MV-4-11 (cell line): Measurements from ENCODE around the gene MAB21L2.

Experiments
- DNase-seq: peaks from one replicate; lab custom pipeline; 2025; lab: John Stamatoyannopoulos, UW

The MAB21L2 gene

DNA sequence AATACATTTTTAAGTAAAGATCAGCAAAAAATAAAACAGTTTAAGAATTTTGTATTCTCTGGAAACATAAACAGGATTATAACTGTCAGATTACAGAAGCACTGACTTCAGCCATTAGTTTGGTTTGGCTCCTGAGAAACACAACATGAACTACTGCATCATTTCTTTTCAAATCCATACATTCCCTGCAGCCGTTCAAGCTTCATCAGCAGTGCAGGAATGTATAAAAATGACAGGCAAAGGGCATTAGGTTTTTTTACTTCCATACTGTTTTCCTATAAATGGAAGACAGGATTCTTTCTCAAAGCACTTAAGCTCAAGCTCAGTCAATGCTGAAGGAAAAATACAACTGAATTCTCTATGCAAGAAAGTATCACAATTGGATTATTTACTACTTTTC, 4.2 kb upstream of the MAB21L2 start:
- DNase-seq = no peak

DNA sequence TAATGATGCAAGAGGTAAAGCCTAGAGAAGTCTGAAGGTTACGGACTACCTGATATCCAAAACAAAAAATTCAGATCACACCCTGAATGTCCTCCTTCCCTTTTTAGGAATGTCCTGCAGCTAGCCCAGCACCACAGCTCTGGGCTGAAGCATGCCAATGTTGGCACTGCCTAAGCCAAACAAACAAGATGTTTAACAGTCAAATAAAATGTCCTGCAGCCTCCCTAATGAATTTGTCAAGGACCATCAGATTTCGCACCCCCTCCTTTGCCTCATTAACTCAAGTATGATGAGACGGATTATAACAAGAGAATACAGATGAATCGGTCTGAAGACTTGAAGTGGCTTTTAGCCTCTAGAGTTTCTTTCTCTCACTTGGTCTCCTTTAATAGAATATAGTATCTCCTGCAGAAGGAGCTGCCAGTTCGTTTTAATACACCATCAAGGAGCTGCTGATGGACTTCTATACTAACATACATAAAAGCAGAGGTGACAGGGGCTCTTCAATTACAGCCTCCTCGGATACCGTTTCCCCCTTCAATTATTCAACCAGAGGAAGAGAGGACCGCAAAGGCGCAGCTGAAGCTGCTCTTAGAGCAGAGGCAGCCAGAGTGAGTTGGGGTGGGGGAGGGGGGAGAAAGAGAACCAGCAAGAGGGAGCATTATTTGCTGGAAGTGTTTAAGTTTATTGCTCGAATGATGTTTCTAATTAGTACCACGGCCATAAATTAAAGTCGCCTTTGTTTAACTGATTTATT, 3.0 kb upstream of the MAB21L2 start:
- no peak for DNase-seq

DNA sequence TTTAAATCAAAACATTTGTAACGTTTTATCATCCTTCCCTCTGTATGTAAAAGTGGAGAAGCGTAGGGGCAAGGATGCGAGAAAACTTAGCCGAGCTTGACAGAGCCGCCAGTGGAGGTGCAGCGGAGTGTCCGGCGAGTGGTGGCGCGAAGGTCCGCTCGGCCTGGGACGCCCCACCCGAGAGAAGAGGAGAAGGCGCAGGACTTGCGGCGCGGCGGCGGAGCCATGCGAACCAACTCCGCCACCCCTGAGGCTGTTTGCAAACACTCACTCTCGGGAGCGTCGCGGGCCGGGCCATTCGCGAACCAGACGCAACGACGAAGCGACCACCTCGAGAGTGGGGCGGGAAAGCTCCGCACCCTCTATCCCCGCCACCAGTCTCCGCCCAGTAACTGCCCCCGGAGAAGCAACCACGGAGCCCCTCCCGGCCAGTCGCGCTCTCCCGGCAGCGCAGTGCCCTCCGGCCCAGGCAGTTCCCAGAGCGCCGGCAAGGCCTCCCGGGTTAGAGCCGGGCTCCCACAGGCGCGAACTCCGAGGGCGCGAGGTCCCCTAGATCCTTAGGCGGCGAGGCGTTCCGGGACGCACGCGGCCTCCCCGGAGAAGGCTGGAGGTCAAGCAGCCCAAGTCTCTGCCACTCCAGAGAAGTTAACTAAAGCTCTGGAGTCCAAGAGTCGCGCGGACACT, 2.3 kb upstream of the MAB21L2 start:
- no peak for DNase-seq

DNA sequence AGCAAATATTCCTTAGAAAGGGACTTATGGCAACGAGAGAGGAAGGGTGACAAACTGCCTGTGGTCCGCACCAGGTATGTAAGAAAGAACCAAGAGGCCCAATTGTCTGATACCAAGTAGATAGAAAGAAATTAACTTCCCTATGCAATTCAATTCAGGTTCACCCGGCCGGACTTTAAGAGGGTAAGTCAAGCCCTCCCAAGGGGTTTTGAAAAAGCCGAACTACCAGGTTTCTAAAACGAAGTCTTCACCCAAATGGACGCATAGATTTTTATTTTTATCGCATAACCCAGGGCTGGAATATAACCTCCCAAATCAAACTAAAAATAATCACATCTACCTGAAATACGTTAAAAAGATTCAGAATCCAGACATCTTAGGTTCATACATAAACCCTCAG, 1.6 kb upstream of the MAB21L2 start:
- no peak for DNase-seq

DNA sequence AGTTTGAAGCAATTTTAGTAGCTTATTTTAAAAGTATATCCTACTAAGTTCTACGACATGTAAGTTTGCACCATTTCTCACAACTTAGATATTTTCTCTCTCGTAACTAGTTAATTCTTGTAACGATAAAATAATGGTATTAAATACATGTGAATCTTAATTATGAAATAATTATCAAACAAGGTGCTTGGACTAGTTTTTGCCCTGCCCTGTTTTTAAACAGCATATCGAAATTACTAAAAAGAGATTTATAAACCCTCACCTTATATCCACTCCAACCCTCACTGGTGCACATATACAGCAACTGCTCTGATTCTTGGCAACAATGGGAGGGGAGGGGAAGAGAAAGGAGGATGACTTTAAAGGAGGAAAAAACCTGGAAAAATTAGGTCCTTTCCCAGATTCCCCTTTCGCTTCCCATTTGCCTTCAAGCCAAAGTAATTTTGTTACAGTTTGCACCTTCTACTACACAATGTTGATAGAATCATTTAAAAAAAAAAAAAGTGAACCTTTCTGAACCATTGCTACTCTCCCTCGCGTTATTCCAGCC, 820 bp upstream of the MAB21L2 start:
- no peak for DNase-seq

DNA sequence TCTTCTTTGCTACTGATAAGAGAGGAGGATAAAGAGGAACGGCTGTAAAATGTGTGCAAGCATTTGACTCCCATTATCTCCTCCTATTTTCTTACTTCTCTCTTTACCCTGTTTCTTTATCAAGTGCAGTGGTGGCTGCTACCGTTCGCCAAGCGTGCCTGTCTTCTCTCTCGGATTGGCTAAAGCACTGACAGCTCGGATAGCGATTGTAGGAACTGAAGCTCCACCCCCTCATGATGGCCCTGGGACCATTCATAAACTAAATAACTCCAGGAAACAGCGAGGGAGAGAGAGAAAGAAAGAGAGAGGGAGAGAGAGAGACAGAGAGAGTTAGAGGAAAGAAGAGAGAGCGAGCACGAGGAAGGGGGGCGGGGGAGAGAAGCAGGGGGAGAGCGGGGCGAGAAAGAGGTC, 305 bp upstream of the MAB21L2 start:
- DNase-seq = no peak

DNA sequence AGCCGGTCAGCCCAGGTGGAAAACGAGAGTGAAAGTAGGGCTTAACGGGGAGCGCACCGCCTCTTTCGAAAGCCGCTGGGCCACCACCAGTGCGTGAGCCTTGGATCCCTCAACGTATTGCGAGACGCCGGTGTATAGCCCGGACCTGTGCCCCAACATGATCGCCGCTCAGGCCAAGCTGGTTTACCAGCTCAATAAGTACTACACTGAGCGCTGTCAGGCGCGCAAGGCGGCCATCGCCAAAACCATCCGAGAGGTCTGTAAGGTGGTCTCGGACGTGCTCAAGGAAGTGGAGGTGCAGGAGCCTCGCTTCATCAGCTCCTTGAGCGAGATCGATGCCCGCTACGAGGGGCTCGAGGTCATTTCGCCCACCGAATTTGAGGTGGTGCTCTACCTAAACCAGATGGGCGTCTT, 929 bp downstream of the MAB21L2 start:
- no peak for DNase-seq

DNA sequence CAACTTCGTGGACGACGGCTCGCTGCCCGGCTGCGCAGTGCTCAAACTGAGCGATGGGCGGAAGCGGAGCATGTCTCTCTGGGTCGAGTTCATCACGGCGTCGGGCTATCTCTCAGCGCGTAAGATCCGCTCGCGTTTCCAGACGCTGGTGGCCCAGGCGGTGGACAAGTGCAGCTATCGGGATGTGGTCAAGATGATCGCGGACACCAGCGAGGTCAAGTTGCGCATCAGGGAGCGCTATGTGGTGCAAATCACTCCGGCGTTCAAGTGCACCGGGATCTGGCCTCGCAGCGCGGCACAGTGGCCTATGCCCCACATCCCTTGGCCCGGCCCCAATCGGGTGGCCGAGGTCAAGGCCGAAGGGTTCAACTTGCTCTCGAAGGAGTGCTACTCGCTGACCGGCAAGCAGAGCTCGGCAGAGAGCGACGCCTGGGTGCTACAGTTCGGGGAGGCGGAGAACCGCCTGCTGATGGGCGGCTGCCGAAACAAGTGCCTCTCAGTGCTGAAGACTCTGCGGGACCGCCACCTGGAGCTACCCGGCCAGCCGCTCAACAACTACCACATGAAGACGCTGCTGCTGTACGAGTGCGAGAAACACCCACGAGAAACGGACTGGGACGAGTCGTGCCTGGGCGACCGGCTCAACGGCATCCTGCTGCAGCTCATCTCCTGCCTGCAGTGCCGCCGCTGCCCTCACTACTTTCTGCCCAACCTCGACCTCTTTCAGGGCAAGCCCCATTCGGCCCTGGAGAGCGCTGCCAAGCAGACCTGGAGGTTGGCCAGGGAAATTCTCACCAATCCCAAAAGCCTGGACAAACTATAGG, 1.5 kb downstream of the MAB21L2 start:
- DNase-seq = no peak

DNA sequence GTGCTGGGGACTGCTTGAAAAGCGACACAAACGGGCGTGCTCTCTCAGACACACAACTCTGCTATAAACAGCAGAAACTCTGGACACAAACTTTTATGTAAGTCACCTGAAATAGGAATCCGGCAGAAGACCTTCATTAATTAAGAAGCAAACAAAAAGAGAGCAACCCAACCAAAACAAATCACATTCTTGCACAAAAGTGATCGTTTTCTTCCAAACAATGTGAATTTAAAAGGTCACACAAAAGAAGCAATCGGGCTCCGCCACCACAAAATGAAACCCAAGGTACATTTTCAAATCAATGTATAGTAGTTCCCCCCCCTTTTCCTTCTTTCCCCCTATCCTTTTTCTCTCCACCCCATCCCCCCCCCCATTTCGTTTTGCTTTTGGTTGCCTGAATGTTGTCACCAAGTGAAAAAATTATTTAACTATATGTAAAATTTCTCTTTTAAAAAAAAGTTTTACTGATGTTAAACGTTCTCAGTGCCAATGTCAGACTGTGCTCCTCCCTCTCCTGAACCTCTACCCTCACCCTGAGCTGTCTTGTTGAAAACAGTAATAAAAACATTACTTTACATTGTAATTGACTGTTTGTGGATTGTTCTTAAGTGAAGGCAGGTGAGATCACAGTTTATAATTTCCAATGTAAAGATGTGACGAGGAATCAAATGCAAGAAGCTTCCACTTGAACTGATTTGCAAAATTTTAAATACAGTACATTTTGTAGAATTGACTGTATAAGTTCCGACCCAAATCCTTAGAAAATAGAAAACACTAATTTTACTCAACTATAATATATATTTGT, 2.4 kb downstream of the MAB21L2 start:
- no peak for DNase-seq

DNA sequence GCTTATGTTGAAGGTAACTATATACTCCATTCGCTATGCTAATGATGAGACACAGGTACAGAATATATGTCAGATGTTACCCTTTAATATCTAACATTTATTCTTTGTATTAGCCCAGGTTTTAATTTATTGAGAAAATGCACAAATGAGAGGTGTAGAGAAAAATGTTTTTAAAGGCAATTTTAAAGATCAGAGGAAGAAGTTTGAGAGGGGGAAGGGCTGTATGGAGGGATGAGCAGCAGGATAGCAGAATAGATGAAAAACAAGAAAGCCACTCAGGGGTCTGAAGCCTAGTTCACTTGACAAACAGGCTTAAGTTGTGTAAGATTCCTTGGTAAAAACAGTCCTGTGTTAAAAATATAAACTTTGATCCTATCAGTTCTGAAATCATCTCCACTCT, 3.7 kb downstream of the MAB21L2 start:
- no peak for DNase-seq

DNA sequence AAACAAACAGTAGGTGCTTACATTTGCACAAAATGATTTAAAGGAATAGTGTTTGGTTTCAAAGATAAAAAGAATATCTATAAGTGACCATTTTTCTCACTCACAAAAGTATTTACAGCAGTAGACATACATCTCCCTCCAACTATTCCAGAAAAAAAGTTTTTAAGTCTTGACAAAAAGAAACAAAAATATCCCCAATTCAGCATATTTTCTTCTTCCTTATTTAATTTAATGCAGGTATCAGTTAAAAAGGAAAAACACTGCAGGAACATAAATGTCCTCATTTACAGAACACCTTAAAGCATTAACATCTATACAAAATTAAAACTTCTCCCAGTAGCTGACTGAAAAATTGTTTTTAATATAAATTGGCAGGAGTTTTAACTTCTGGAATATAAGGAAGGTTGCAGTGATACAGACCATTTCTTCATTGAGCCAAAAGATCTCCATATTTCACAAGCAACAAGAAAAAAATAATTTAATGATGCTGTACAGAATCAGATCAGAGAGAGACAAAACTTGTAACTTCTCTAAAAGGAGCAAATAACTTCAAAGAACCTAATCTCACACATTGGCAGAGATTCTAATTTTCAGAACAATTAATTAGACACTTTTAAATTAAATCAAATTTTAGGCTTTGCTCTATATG, 4.3 kb downstream of the MAB21L2 start:
- no peak for DNase-seq

DNA sequence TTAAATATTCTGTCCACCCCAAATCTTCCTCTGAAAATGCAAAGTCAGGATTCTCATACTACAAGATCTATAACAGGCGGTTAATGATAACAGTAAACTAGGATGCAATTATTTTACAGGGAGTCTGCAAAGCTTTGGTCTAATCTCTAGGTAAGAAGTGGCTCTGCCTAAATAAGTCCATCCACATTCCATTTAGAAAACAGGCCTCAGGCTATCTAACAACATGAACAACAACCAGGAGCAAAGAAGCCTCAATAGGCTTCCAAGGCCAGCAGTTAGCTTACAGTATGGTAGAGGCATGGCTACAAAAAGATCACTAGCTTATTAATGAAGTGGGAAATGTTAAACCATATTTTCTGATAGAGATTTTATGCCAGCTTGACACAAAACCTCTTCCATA, 6.4 kb downstream of the MAB21L2 start:
- no peak for DNase-seq

DNA sequence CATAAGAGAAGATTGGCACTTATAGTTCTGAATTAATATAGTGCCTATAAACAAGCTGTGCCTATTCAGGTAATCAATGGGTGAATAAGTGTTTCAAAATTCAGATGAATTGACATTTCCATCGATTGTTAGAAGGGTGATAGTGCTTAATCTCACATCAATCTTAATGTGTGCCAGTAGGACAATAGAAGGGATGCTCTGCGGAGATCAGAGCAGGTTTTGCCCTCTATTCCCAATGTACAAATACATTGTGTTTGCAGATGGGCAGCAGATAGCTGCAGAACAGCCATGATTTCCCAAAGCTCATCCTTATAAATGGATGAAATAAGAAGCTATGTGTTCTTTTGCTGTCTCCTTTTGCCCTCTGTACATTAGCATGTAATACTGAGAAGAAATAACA, 7.2 kb downstream of the MAB21L2 start:
- DNase-seq = no peak

DNA sequence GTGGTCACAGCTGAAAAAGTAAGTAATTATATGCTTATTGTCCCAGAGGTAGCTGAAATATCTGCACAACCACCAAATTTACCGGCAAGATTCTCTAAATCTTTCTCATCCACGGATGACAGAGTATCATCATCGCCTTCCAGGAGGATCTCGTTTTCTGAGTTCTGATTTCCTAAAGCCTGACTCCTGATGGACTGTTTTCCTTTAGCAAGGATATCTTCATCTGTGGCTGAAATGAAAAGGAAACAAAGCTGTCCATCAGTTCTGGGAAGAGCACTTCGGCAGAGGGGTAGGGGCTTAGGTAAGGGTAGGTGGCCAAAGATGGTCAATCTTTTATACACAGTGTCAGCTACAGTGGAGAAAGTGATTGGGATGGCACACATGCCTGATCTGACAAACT, 8.7 kb downstream of the MAB21L2 start:
- DNase-seq = no peak

DNA sequence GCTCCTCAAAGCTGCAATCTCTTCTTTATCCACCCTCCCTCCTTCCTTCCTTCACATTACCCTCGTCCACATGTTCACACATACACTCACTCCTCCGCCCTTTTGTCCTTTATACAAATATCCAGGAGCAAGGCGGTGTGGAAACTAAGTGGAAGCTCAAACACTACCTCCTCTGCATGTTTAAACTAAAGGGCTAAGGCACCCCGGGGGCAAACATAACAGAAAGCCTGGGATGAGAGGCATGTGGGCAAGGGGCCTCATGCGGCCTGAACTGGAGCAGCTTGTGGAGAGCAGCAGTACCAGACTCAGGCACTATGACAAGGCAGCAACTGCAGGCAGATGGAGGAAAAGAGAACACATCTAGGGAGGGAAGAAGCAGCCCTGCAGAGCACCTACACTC, 9.5 kb downstream of the MAB21L2 start:
- DNase-seq = no peak

DNA sequence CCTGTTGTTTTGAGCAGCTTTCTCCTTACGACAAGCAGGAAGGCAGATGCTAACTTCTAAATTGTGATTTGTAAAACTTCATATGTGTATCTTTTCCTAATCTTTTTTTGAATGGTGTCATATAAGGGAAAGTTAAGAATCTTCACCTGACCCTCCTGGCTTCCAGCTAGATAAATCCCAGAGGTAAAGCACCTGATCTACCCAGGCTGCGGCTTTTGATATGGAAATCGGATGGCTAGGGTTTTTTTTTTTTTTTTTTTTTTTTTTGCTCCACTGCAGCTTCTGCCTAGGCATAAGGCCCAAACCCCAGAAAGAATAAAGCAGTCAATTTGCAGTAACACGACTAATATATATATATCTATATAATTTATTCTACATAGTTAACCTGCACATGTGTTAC, 10.0 kb downstream of the MAB21L2 start:
- no peak for DNase-seq

DNA sequence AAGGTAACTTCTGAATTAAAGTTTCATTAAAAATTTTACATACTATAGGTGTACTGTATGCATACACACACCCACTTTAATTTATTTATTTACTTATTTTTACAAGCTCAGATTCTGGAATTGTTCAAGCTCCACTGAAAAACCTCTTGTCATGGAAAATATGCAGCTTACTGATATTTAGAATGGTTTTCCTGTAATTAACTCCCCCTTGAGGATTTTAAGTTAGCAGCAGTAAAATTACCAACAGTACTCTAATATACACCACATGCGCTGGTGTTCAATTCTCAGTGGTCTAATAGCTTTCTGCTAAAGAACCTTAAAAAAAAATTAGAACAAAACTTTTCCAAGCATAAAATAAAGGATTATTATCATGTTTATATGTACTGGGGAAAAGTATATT, 12.0 kb downstream of the MAB21L2 start:
- no peak for DNase-seq

DNA sequence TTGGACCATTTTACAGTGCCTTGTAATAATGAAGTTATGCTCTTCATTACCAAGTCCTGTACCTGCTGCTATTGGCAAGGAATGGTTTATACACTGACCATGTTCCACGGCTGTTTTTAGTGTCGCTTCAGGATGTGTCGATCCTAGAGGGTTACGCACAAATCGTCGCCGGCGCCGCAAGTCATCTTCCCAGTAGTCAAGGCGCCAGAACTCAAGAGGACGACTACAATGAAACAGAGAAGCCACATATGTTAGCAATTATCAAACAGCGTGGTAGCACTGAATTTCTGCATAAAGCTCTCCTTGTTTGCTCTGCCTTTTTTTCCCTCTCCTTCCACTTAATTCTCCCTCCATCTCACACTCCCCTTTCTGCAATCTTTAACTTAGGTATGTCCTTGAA, 17.0 kb downstream of the MAB21L2 start:
- DNase-seq = no peak

DNA sequence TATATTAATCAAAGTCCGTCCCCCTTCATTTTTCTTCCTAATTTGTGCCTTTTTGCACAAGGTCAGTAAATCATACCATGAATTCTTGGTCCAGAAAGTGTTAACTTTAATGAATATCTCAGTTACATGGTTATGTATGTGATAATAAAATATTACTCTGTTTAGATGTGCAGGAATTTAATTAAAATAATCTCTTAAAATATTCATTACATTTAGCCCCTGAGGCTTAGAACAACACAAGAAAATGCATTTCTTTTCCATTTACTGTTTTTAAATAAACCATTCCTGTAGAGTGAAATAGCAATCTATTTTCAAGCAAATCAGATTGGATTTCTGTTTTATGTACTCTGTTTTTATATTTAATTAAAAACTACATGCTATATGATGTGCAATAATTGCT, 17.6 kb downstream of the MAB21L2 start:
- no peak for DNase-seq

DNA sequence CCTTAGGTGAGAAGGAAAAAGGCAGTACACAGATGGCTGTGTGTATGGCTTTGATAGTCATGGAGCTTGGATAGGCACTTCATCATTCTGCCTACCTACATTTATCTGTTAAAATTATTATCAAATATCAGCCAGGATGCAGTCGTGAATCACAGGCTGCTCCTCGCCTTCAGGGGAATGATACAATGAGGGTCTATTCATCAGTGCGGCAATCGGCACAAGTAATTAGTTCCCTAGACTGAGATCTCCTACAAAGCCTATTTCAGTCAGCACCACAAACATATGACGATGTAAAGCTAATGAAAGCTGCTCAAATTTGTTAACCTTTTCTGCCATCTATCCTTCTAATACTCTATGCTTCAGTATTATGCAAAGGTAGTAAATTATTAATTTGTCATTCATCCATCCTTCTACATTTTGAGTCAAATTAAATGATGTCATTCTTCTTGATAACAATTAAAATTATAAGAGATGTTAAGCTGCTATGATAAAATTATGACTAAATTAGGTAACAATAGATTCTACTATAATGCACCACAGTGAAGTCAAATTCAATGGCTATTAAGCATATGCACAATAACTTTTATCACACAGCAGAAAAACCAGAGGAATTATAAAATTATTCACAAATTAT, 19.0 kb downstream of the MAB21L2 start:
- no peak for DNase-seq

DNA sequence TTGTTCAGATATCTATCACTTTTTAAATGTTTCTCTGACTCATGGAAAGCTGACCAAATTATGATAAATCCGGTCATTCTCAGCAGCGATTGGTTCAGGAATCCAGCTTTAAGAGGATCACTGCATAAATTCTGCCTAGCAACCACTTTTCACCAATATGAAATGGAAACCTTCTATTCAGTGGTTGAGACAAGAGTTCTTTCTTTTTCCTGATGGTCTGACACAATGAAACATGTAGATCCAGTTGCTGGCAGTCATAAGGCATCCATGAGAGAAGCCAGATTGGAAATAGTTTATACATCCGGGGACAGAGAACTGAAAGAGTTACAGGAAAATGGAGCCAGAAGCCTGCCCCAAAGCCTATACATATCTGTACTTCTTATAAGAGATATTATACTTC, 27.2 kb downstream of the MAB21L2 start:
- DNase-seq = no peak
